Spinal cord (tissue), 10 donors: Measurements from ENCODE around the gene MGMT. TPM values are rescaled to one million over a fixed set of nuclear protein-coding genes. Genes with fewer than 3 reads are reported as not detected.

Experiments used
- DNase-seq, 6 donors: peaks; one replicate each; pipeline versions ENCODE4 v3.0.0 to v3.0.0-alpha.2; 2013 to 2015; ENCODE audit warnings: low spot score in 6 of 6, low read depth in 4 of 6
- H3K27ac ChIP-seq: one replicate; pipeline ENCODE4 v1.5.1; 2013; ENCODE audit warnings: low read depth, low read length, control low read depth
- H3K27me3 ChIP-seq: one replicate; pipeline ENCODE4 v1.6.1; 2013; ENCODE audit warnings: low read length; ENCODE audit not compliant: control insufficient read depth, insufficient read depth
- H3K36me3 ChIP-seq: one replicate; pipeline ENCODE4 v1.6.1; 2013; ENCODE audit warnings: low read length; ENCODE audit not compliant: control insufficient read depth, insufficient read depth
- H3K4me1 ChIP-seq: one replicate; pipeline ENCODE4 v1.6.1; 2013; ENCODE audit warnings: low read length; ENCODE audit not compliant: control insufficient read depth, insufficient read depth
- H3K4me3 ChIP-seq: one replicate; pipeline ENCODE4 v1.5.1; 2013; ENCODE audit warnings: low read depth, low read length, control low read depth
- H3K9me3 ChIP-seq: one replicate; pipeline ENCODE4 v1.6.1; 2013; ENCODE audit warnings: low read length; ENCODE audit not compliant: control insufficient read depth, insufficient read depth
- whole genome bisulfite sequencing: methylation state at CpG from one replicate; pipeline ENCODE4 v1.1.5; 2013; ENCODE audit warnings: missing lambda C conversion rate; ENCODE audit not compliant: insufficient coverage; 5-methylcytosine and 5-hydroxymethylcytosine counted together
- polyA plus RNA-seq, 2 donors: library from polyadenylated mRNA; unstranded; fragments of 120-200 nt; gene quantifications; one replicate each; pipeline ENCODE4 v1.2.1, GENCODE V29; 2013; ENCODE audit not compliant: insufficient read length in 2 of 2
- total RNA-seq, 2 donors: library from RNA; depleted of rRNA in 1 of 2; stranded (reverse); fragments of 120-200 nt in 1 of 2; fragments of >200 nt in 1 of 2; gene quantifications; one replicate each; pipeline versions ENCODE4 v1.2.3 to v1.2.4, GENCODE V29; 2013 to 2014
- donor health status: healthy.

Gene MGMT
- total and polyA plus RNA-seq, 4 donors: 10.4 to 31.9 (median 13.7) TPM

DNA sequence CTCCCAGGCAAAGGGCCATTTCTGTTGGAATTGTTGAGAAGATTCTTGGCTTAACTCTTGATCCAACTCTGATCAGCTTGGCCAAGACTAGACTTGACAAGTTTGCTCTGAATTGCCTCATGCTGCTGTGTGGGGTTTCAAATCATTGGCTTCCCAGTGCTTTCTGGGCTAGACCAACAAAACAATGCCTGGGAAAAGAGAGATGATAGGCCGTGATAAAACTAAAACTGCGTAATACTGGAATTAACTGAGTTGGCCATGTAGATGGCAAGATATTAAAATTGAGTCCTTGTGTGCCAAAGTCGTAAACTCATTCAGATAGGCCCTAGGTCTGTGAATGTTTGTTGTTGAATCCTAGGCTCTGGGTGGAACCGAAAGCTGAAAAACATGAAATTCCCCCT, 222.6 kb downstream of the MGMT start:
- WGBS: 98% methylated on average over 4 of the region's 4 CpGs
- Histone ChIP-seq H3K27ac (no peak overlapping the region), H3K9me3 (no peaks in the 10 kb centered on the region), H3K36me3 (no peaks in the 10 kb centered on the region), H3K27me3 (no peaks in the 10 kb centered on the region), H3K4me1 (peaks cover 14% of the 10 kb centered on the region), H3K4me3 (no peak overlapping the region)
- DNase-seq: peak in 1 of 6 donors; percentile 38

DNA sequence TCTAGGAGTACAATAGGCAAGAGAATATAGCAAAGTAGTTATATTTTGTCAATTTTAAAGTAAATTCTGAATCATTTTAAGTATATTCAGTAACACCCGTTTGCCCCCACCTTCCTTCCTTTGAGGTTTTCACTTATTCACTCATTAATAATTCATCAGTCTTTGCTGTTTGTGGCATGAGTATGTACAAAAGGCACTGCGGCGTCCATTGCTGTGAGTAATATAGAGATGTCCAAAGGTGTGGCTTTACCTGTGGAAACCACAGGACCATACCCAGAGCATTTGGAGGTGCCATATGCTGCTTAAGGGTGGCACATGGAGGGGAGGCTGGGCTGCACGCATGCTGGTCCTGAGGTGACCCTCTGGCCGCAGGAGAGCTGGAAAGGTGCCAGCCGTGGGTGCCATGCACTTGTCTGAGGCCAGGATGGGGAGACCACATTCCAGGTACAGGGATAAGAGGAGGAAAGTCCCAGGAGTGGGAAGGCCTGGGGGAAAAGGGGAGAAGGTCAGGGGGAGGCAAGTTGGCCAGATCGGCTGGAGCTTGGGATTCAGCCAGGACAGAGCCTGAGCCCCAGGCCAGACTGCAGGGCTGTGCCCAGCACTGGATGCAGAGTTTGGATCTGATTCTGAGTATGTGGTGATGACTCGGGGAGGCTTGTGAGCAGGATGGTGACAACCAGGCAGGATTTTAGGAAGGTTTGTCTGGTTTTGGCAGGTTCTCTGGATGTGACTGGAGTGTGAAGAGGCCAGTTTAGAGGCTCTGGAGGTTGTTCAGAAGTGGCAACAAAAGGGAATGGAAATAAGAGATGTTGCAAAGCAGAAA, 223.4 kb downstream of the MGMT start:
- WGBS: 85% methylated on average over 7 of the region's 8 CpGs
- no peak overlapping the region for H3K27ac ChIP-seq
- no peak for DNase-seq

GRCh38 chr10:129692695-129693094, 225.7 kb downstream of the MGMT start:
- peaks cover 17% of the 10 kb centered on the region for H3K4me1 ChIP-seq
- no peaks in the 10 kb centered on the region for H3K9me3 ChIP-seq
- H3K27ac ChIP-seq: no peak overlapping the region
- no peak overlapping the region for H3K4me3 ChIP-seq
- no peaks in the 10 kb centered on the region for H3K27me3 ChIP-seq
- no peaks in the 10 kb centered on the region for H3K36me3 ChIP-seq
- 100% methylated on average over 4 of the region's 8 CpGs for WGBS
- DNase-seq: no peak

More for the DNA sequence above, 223.4 kb downstream of the MGMT start:
- no peaks in the 10 kb centered on the region for H3K9me3 ChIP-seq
- no peaks in the 10 kb centered on the region for H3K27me3 ChIP-seq
- no peak overlapping the region for H3K4me3 ChIP-seq
- peaks cover 14% of the 10 kb centered on the region for H3K4me1 ChIP-seq
- H3K36me3 ChIP-seq: no peaks in the 10 kb centered on the region

DNA sequence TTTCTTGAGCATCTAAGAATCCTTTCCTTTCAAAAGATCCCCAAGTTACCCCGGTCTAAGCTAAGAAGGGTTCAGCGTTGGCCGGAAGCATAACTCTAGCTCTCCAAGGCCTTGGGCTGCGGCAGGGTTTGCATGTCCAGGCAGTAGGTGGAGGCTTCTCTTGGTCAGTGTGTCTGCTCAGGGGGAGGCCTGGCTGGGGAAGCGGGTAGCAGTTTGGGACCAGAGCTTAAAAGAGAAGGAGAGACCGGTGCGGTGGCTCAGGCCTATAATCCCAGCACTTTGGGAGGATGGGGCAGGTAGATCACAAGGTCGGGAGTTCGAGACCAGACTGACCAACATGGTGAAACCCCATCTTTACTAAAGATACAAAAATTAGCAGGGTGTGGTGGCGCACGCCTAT, 226.3 kb downstream of the MGMT start:
- no peaks in the 10 kb centered on the region for H3K27me3 ChIP-seq
- H3K4me1 ChIP-seq: peaks cover 17% of the 10 kb centered on the region
- DNase-seq: no peak
- H3K9me3 ChIP-seq: no peaks in the 10 kb centered on the region
- H3K36me3 ChIP-seq: no peaks in the 10 kb centered on the region
- H3K4me3 ChIP-seq: no peak overlapping the region
- WGBS: 100% methylated on average over 5 of the region's 11 CpGs
- no peak overlapping the region for H3K27ac ChIP-seq

- no peak for DNase-seq
- peaks cover 17% of the 10 kb centered on the region for H3K4me1 ChIP-seq
- H3K27ac ChIP-seq: no peak overlapping the region
- H3K4me3 ChIP-seq: no peak overlapping the region
- no peaks in the 10 kb centered on the region for H3K27me3 ChIP-seq
- no peaks in the 10 kb centered on the region for H3K36me3 ChIP-seq
- no peaks in the 10 kb centered on the region for H3K9me3 ChIP-seq
- WGBS: 54% methylated on average over 2 of the region's 4 CpGs
Measured at GRCh38 chr10:129694184-129694583, 227.1 kb downstream of the MGMT start.

DNA sequence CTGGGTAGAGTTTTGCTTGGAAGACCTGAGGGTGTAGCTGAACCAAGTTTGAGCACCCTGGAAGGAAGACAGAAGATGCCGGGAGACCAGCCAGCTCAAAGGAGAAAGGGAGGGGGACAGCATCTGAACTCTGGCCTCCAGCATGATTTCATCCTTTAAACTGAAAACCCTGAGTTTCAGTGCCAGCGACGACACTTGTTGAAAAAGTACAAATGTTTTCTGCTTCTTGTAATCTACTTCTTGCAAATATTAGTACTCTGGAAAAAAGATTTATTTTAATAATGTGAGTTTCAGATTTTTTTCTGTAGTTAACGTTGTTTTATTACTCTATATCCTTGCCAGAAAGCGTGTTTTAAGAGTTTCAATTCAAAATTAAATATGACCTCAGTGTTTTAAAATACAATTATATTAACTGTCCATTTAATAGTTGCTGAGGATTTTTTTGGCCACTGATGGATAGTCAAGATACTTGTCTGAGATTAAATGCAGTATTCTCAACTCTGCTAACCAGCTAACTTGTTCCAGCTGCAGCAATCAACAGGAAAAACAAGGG, 227.7 kb downstream of the MGMT start:
- 22% methylated on average over 1 of the region's 5 CpGs for WGBS
- H3K27ac ChIP-seq: no peak overlapping the region

GRCh38 chr10:129695671-129696070, 228.6 kb downstream of the MGMT start:
- Histone ChIP-seq H3K27me3 (no peaks in the 10 kb centered on the region), H3K27ac (no peak overlapping the region)
- 94% methylated on average over 10 of the region's 13 CpGs for WGBS

More for the DNA sequence above, 227.7 kb downstream of the MGMT start:
- H3K4me1 ChIP-seq: peaks cover 17% of the 10 kb centered on the region
- H3K4me3 ChIP-seq: no peak overlapping the region
- H3K27me3 ChIP-seq: no peaks in the 10 kb centered on the region
- H3K36me3 ChIP-seq: no peaks in the 10 kb centered on the region
- no peaks in the 10 kb centered on the region for H3K9me3 ChIP-seq
- DNase-seq: peak in 1 of 6 donors; percentile 85

DNA sequence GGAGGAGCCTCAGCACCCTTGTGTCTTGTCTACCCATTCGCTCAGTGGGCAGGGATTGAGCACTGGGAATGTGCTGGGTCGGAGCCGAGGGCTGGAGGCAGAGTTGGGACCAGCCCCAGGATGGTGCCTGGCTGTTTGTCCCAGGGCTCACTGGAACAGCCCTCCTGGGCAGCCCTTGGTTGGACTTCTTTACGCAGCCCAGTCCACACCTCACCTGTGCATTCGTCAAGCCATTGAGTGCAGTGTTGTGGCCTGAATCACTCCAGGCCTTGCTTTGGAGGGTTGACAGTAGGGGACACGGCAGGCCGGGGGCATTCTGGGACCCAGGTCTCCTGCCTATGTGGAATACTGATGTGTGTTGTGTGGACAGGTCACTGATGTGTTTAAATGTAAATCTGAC, 229.6 kb downstream of the MGMT start:
- Histone ChIP-seq H3K36me3 (no peaks in the 10 kb centered on the region), H3K27me3 (no peaks in the 10 kb centered on the region), H3K9me3 (no peaks in the 10 kb centered on the region), H3K27ac (no peak overlapping the region), H3K4me3 (no peak overlapping the region), H3K4me1 (peaks cover 15% of the 10 kb centered on the region)
- WGBS: 96% methylated on average over 7 of the region's 7 CpGs
- no peak for DNase-seq

More at GRCh38 chr10:129695671-129696070, 228.6 kb downstream of the MGMT start:
- H3K9me3 ChIP-seq: no peaks in the 10 kb centered on the region
- no peak overlapping the region for H3K4me3 ChIP-seq
- no peaks in the 10 kb centered on the region for H3K36me3 ChIP-seq
- DNase-seq: no peak
- H3K4me1 ChIP-seq: peaks cover 17% of the 10 kb centered on the region

GRCh38 chr10:129697463-129698247, 230.6 kb downstream of the MGMT start:
- no peak for DNase-seq
- no peaks in the 10 kb centered on the region for H3K9me3 ChIP-seq
- H3K36me3 ChIP-seq: no peaks in the 10 kb centered on the region
- H3K4me1 ChIP-seq: peaks cover 15% of the 10 kb centered on the region
- 98% methylated on average over 13 of the region's 15 CpGs for WGBS
- H3K27ac ChIP-seq: no peak overlapping the region
- H3K4me3 ChIP-seq: no peak overlapping the region
- H3K27me3 ChIP-seq: no peaks in the 10 kb centered on the region
